Bone marrow (tissue), 2 donors: ENCODE results near the gene ATXN7L1.

ENCODE experiments used
- DNase-seq, 2 donors: peaks; one replicate each; lab custom pipeline; 2025; lab: John Stamatoyannopoulos, UW

Gene ATXN7L1

DNA sequence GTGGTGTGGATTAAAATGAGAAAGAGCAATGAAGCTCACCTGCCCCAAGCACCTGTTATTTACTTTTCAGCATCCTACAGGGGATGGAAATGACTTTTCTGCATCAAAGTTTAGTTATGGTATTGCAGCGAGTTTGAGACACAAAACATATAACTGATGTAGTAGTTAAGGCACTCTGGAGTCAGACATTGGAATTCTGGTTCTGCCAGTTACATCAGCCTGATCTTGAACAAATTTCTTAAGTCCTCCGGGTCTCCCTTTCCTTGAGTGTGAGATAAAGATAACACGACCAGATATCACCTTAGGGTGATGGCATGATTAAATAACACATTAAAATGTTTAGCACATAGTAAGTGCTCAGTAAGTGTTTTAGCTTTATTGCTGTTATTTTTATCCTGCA, 97.4 kb downstream of the ATXN7L1 start:
- no peak for DNase-seq

DNA sequence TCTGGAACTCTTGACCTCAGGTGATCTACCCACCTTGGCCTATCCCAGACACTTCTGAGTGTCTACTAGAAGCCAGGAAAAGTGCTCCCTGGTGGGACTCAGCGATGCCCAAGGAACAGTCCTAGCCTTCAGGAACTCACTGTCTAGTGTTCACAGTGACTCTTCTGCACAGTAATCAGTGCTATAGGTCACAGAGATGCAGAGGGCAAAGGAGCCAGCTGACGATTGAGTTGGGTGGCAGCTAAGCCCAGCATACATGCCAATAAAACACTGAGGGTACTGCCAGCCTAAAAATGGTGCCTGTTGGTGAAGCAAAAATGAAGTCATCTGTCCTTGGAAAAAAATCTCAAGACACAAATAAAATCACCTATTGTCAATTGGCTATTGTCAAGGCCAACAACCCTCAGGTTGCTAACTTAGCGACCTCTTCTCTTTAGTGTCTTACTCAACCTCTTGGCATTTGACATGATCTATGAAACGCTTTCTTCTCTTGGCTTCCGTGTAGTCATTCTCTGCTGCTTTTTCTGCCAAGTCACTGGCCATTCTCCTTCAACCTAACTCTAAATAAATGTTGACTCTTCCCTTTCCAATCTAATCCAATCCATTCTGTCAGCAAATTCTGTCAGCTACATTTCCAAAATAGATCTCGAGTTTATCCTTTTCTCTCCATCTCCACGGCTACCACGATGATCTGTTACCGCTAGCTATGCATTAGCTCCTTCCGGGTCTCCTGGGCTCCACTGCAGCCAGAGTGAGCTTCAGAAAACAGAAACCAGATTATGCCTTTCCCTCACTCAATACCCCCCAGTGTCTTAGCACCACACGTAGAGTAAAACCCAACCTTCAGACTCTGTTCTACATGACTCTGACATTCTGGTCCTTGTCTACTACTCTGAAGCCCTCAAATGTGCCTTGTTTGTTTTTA, 99.2 kb downstream of the ATXN7L1 start:
- no peak for DNase-seq

DNA sequence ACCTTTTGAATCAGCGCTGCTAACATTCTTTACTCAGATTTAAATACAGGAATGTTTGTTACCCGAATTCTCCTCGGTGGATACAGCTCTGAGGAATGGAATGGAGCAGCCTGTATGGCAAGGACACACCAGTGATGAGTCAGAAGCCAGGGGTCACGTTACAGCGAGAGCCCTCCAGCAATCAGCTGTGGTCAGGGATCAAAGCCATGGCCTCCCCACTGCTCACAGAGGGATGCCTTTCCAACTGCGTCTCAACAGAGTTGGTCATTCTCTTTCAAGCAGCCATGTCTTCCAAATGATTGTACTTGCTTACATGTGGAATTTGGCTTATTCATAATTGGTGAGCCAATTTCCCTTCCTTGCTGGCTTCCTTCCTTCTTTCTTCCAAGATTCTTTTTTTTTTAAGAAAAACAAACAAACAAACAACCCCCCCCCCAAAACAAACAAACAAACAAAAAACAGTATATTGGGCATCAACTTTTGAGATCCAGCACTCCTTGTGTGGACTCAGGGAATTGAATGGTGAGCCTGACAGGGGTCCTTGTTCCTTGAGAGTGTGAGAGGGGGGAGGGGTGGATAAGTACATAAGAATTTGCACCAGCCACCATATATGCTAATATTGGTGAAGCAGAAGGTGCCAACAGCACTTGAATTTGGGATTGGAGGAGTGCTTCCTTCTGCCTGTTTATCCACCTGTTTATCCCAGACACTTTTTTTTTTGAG, 100.2 kb downstream of the ATXN7L1 start:
- no peak for DNase-seq

DNA sequence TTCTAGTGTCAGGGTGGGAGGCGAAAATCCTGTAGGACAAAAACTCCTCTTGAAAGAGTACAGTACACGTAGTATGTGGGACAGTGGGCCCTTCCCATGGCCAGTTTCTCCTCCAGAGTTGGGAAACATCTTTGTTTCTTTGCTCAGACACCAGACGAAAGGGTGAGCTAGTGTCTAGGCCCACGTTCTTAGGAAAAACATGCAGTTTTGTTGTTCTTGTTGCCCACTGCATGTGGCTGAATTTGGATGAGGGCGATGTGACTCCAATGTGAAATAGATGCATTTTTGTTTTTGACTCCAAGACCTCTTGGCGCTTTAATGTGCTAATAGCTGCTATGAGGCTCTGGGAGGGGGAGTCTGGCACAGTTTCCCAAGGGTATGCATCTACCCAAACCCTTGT, 100.8 kb downstream of the ATXN7L1 start:
- DNase-seq: no peak

DNA sequence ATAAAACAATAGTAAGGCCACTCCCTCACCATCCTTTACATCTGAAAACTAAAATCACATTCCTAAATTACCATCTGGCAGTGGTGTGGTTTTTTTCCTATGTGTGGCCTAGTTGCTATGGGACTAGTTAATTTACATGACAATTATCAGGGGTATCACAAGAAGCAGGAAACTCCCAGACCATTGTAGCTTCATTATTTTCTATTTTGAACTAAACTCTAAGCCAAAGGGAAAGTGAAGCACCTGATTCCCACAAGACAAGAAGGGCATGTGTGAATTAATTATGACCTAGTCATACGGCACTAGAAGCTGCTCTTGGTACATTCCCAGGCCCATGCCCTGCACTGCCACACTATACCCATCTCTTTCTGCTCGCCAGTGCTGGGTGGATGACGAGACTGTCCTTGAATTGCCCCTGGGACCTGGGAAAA, 103.4 kb downstream of the ATXN7L1 start:
- no peak for DNase-seq

DNA sequence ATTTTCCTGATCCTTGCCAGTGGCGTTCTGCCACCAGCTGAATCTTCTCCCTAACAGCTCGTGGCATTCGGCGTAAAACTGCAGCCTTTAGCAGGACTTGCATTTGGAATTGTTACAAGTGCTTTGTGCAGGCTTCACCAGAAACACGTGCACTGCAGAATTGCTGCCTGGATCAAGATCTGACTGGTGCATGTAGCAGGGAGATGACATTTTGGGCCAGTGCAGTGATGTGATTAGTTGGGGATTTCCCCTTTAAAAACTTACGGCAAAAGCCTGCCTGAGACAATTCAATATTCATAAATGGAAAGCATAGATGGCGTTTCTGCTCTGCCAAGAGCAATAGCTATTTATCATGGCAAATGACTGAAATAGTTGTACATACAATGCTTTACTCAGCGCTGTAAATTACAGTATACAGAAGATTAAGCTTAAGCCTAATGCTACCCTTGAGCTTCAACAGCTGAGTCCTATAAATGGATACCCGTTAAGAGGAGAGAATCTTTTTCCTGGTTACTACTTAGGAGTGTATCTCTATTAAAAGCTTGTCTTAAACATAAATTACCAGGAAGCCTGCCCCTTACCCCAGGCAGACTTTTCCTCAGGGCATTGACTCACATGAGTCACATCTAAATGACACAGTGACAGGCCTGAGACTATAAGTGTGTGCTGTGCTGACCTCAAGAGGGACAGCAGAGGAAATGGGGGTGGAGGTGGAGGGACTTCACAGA, 106.3 kb downstream of the ATXN7L1 start:
- DNase-seq: no peak

DNA sequence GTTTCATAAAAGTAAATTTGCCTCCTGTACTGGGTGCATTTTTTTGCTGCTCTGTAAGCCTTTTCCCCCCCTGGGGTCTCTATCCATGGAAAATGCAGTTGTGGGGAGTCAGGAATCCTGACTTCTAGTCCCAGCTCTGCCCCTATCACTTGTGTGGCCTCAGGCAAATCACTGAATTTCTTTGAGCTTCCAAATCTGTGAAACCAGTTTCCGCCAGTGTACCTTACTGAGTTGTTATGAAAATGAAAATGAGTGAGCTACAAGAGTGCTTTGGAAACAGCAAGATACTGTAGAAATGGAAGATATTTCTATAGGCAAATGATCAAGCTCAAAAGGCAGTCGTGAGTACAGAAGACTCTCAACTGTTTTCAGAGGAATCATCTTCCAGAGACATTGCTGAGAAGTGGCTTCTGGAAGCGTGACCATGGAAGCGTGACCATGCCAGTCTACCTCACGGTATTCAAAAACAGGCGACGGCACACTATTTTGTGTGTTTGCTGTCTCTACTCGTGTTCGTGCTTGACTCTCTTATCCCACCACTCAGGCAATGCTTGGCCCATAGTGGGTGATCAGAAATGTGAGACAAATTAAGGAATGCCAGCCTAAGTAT, 107.4 kb downstream of the ATXN7L1 start:
- no peak for DNase-seq

DNA sequence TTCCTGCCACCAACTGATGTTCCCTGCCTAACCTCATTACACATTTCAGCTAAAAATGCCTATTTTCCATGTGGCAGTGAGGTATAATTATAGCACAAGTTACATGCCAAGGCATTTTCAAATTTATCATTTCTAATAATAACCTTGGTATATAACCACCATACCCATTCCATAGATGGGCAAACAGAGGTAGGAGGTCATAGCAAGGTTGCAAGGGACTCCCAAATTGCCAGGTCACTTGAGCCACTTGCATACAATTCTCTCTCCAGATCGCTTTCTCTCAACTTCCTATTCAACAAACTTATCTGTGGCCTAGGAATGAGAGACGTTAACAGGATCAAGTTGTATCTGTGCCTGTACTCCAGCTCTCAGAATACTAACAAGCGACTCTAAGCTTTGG, 108.3 kb downstream of the ATXN7L1 start:
- no peak for DNase-seq

DNA sequence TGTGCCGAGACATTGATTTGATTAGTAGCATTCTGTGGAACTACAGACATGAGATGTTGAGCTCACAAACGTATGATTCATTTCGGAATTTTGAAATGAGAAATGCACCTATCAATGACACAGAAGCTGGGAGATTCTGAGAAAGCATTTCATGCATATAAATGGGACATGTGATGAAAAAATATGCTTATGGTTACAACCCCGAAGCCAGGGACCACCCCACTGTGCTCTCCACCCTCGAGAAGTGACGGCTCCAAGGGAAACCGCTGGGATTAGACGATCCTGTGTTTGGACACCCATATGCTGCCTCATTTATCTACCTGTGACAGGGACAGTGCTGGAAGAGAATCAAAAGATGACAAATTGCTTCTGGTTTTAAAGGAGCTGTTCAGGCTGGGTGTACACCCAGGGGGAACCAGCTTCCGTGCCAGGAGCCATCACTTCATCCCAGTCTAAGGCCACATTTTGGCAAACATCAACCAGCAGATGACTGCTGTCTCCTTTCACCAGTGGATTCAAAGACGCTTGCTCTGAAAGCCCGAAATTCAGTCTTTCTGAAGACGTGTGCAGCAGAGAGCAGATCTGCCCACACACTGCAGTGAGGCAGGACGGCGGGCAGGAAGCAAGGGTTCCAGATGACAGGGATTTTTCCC, 109.9 kb downstream of the ATXN7L1 start:
- DNase-seq: no peak

DNA sequence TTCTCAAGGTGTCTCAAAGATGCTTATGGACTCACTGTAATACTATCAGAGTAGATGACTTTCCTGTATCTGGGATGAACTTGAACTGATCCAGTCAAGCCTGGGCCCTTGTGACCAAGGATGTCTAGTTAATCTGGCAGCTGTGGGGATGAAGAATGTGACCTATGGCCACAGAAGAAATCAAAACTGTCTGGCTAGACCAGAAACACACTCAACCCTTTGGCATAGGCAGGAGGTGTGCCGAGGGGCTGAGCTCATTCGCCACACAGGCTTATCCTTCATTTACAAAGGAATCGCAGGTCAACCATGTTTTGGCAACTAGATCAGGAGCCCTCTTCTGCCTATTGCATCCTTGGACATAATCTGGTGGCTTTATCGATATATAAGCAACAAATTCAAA, 110.6 kb downstream of the ATXN7L1 start:
- DNase-seq: no peak

DNA sequence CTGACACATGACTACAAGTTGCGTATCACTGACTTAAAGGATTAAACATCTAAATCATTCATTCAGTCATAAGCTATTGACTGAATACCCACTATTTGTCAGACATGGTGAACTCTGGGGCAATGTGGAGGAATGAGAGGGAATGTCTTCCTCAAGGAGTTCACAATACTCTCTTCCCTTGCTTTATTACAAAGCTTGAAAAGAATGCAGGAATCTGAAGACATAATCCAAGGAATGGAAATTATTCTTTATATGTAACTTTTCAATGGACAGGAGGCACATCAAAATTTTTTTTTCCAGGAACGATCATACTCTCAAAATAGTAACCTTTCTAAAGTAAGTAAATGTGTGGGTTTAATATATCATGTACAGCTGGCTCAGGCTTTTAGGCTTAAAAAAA, 111.9 kb downstream of the ATXN7L1 start:
- no peak for DNase-seq

DNA sequence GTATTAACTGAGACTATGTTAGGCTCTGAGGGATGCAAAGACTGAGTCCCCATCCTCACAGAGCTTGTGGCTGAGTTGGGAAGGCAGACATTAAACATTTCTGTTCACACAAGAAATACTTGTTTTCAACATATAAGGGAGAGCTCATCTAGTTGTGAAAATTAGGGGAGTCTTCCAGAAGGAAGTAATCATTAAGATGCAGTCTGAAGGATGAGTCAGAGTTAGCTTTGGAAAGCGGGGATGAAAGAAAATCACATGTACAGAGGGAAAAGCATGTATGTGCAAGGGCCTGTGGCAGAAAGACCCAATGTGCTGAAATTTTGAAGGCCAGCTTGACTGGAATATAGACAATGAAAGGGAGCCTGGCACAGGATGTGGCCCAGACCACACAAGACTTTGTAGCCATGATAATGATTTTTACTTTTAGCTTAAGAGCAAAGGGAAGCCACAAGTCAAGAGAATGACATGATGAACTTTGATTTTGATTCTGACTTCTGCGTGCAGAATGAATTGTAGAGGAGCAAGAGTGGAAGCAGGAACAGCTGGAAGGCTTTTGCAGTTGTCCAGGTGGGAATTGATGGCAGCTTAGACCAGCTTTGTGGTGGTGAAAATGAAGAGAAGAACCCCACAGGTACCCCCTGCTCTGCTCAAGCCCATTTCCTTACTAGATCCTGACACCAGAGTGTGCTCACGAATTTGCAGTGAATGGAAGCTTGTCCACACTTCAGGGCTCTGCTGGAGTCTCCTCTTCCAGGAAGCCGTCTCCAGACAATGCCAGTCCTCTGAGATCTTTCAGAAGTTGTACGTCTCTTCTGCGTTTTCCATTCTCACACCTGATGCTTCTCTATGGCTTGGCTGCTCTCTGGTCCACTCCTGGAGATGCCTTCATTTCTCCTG, 115.6 kb downstream of the ATXN7L1 start:
- DNase-seq: no peak

DNA sequence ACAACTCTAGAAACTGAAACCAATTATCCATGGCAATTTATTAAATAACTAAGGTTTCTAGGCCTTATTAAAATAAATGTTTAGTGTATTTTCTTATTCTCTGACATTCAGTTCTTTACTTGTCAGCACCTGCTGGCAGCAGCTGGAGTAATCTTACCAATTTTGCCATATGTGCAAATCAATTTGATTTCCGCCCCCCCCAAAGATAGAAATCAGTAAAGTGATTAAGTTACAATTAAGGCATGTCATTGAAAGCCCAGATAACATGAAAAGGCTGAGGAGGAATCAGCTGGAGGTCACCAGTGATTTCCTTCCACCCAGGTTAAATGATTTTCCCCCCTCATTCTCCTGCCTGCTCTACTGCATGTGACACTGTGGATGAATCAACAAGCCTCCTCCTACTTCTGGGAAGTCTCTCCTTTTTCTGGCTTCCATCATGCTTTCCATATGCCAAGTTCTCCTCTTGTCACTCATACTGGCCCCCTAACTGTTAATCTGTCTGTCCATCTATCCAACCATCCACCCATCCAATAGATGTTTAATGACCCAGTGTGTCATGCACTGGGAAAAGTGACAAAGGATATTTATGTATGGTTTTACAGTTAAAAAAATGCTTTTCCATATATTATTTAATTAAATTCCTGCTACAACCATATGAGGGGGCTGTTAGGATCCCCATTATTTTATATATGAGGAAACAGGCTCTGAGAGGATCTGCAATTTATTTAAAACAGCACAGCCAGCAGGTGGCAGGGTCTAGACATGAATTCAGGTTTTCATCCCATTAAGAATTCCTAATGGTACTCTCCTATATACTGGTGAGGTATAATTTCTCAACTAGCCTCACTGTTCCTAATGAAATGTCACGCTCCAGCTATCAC, 116.5 kb downstream of the ATXN7L1 start:
- DNase-seq: peak in 1 of 2 donors; percentile 11

DNA sequence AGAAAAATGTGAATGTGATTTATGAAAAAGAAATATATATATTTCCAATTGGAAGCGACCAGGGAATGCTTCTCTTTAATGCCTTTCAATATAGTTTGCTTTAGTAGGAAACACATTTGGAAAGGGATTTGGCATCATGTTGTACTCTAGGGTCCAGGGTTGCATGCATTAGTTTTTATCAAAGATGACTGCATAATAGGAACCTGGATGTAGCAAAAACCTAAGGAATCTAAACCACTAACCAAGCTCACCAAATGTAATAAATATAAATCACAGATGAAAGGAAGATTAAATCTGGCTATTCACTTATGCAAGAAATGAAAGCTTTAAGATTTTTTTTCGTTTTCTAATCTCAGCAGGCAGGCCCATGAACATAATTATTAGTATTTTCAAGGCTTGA, 120.0 kb downstream of the ATXN7L1 start:
- DNase-seq: no peak

DNA sequence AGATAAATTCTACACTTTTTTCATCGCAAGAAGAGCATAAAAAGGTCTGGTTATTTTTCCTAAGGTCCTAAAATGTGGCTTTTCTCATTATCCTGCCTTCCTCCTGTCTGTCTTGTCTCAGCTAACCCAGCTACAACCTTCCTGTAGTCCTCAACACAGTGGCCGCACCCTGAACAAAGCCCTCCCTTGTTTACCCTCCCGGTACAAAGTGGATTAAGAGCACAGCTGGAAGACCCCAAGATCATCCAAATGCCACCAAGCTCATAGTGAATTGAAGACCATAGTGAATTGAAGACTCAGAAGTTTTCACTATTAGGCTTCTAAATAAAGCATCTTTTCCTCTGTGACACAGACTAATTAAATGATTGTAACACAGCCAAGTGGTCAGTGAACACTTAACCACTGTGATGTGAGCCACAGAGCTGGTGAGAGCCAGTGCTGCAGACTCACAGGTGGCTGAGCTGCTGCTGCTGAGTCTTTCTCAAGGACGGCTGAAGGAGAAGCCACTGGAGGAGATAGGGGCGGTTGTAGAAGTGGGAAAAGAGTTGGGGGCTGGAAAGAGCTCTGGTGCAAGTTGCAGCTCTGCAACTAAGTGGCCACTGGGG, 123.6 kb downstream of the ATXN7L1 start:
- no peak for DNase-seq

DNA sequence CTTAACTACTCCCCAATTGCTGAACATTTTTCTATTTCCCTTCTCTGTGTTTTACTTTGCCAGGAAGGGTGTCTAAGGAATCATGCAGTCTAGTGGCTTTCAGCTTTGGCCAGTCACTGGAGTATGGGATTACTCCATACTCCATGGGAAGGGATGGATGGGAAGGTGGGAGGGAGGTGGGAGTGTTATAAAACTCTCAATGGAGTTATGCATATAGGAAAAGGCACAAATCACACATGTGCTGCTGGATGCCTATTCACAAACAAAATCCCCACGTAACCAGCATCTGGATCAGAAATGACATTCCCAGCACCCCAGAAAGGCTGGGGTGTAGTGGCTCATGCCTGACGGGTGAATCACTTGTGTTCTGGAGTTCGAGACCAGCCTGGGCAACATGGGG, 125.3 kb downstream of the ATXN7L1 start:
- DNase-seq: no peak

DNA sequence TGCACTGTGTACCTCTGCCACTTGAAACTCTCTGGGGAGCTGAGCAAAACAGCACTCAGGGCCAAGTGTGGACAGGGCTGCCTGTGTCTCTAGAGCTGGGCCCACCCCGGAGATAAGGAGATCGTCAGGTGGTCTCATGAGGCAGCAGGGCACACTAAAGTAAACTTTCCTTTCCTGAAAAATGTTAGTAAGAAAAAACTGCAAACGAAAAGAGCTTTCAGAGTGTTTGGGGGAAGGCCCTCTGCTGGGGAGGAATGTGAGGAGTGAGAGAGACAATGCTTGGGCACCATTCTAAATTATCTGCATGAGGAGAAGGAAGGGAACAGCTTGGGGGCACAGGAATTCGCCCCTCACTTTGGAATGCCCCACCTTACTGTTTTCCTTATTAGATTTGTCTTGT, 127.7 kb downstream of the ATXN7L1 start:
- DNase-seq: no peak

DNA sequence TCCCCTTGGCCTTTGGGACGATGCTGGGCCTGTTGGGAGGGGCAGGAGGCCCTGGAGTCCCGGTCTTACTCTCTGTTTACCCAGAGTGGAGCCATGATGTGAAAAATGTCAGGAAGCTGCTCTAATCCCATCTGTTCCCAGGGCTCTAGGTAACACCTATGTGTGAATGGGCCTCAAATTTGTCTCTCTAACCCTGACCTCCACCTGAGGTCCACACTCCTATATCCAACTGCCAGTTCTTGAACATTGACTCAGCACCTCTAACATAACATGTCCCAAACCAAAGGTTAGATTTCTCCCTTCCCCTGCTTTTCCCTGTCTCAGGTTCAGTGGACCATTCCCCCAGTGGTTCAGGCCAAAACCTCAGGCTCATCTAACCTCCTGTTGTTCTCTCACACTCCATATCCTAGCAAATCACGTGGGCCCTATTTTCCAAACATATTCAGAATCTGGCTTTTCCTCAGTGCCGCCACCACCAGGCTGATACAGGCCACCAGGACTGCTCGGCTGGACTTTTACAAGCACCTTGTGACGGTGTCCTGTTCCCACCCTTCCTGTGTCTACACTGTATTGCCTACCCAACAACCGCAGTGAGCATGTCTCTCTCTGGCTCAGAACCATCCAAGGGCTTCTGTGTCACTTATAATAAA, 130.6 kb downstream of the ATXN7L1 start:
- DNase-seq: no peak

DNA sequence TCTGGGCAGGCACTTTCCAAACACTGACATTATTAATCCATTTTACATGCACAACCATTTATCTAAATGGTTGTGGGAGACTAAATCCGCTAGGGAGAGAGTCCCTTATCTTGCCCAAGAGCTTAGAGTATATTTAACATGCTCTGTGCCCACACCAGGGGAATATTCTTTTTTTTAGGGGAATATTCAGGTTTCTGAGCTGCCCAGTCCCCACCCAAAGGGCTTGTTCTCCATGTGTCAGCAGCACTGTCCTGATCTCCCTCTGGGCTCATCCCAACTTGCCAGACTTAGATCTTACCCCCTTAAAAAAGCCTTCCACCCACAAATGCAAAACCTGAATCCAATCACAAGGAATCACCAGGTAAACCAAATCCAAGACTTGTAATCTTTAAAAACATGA, 132.1 kb downstream of the ATXN7L1 start:
- no peak for DNase-seq
